PC-9 (cell line): ENCODE data around the gene ANKRD39. TPM values are rescaled to one million over a fixed set of nuclear protein-coding genes. Genes with fewer than 3 reads are reported as not detected.

Source experiments
- BruUV-seq: library from RNA; stranded (reverse); fragments of 400-500 nt; replicated peaks from 2 replicates; lab custom pipeline; 2021; lab: Mats Ljungman, UMichigan
- CTCF ChIA-PET: fragments of 300-600 bp; sonication (Branson Sonifier 250); formaldehyde crosslinking; loops from one replicate; lab custom pipeline; 2022; ENCODE audit warnings: antibody characterized with exemption; lab: Charles Lee
- POLR2A ChIA-PET: fragments of 300-600 bp; sonication (Branson Sonifier 250); formaldehyde crosslinking; loops from one replicate; lab custom pipeline; 2022; ENCODE audit warnings: antibody characterized with exemption; ENCODE audit not compliant: unreplicated experiment; lab: Charles Lee
- DNase-seq, 2 experiments: peaks; one replicate each; pipeline versions ENCODE4 v3.0.0 to v3.0.0-alpha.2; 2015 to 2022; ENCODE audit warnings: mixed read lengths in 1 of 2
- H2AFZ ChIP-seq: fragments of 200-600 bp; sonication (generic); 2 replicates; pipeline ENCODE4 v1.8.1; 2017; ENCODE audit warnings: antibody characterized with exemption
- H3F3A ChIP-seq: fragments of 200-600 bp; sonication (generic); 2 replicates; pipeline ENCODE4 v1.8.1; 2017; ENCODE audit warnings: antibody characterized with exemption, mild to moderate bottlenecking, low read depth; ENCODE audit not compliant: insufficient read depth
- H3K27ac ChIP-seq: fragments of 200-600 bp; sonication (generic); 2 replicates; pipeline ENCODE4 v1.6.1; 2016; ENCODE audit warnings: mixed run types
- H3K27me3 ChIP-seq: fragments of 200-600 bp; sonication (generic); 2 replicates; pipeline ENCODE4 v1.6.1; 2016; ENCODE audit warnings: low read depth, mixed run types; ENCODE audit not compliant: insufficient read depth
- H3K36me3 ChIP-seq: fragments of 200-600 bp; sonication (generic); 2 replicates; pipeline ENCODE4 v1.6.1; 2016; ENCODE audit warnings: low read depth, mixed run types
- H3K4me1 ChIP-seq: fragments of 200-600 bp; sonication (generic); replicated peaks from 2 replicates; pipeline ENCODE4 v1.6.1; 2016; ENCODE audit warnings: mixed run types; ENCODE audit not compliant: insufficient read depth
- H3K4me2 ChIP-seq: fragments of 200-600 bp; sonication (generic); 2 replicates; pipeline ENCODE4 v1.6.1; 2017; ENCODE audit warnings: mixed run types
- H3K4me3 ChIP-seq: fragments of 200-600 bp; sonication (generic); 2 replicates; pipeline ENCODE4 v1.6.1; 2016; ENCODE audit warnings: mixed run types
- H3K79me2 ChIP-seq: fragments of 200-600 bp; sonication (generic); 2 replicates; pipeline ENCODE4 v1.6.1; 2017; ENCODE audit warnings: low read depth, mixed run types
- H3K9me2 ChIP-seq: fragments of 200-600 bp; sonication (generic); 2 replicates; pipeline ENCODE4 v1.8.1; 2017; ENCODE audit warnings: mild to moderate bottlenecking; ENCODE audit not compliant: insufficient read depth
- H3K9me3 ChIP-seq: fragments of 200-600 bp; sonication (generic); 2 replicates; pipeline ENCODE4 v1.8.1; 2016; ENCODE audit warnings: low read depth; ENCODE audit not compliant: insufficient read depth
- H4K20me1 ChIP-seq: fragments of 200-600 bp; sonication (generic); 2 replicates; pipeline ENCODE4 v1.8.1; 2017; ENCODE audit not compliant: insufficient read depth
- EZH2 ChIP-seq: fragments of 200-600 bp; sonication (generic); IDR thresholded peaks from 2 replicates; pipeline ENCODE4 v1.8.0; 2017; ENCODE audit warnings: antibody characterized with exemption, low read depth
- intact Hi-C: fragments of 100-400 bp; cut with micrococcal nuclease; formaldehyde crosslinking; loops from one replicate; pipeline ENCODE4 v1.10.0; 2022; ENCODE audit not compliant: unreplicated experiment
- total RNA-seq: library from RNA; stranded (reverse); gene quantifications from 2 replicates; pipeline ENCODE4 v1.2.3, GENCODE V29; 2021
- TF ChIP-seq, protein P1 (sequence below): fragments of 200-600 bp; sonication (generic); conservative IDR thresholded peaks from 2 replicates; pipeline ENCODE4 v1.6.1; 2017; ENCODE audit warnings: mixed run types, antibody characterized with exemption, mild to moderate bottlenecking, moderate library complexity

ANKRD39 gene
- total RNA-seq, 1 experiment from 2014 or later = 19.0 TPM

DNA sequence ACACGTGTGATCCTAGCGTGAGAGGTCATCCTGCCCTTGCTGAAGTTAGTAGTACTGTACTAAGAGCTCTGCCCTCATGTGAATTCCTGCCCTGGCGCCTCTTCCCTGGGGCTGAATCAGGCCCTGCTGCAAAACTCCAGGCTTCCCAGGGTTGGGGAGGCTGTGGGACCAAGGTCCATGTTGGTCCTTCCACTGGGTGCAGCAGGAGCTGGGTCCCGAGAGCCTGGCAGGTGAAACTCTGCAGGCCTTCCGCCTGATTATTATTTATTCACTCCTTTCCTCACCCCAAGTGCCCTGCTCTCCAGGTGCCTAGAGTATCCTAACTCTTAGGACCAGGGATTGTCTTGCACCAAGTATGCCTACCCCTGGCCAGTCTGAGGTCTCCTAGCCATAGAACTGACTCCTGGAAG, 47.0 kb downstream of the ANKRD39 start:
- no peaks in the 10 kb centered on the region for H3K9me3 ChIP-seq
- no peaks in the 10 kb centered on the region for H3K36me3 ChIP-seq
- H3K27ac ChIP-seq = no peak overlapping the region
- no peak overlapping the region for H3K4me2 ChIP-seq
- no TSS peak for BruUV-seq
- H3K4me1 ChIP-seq = peaks cover 6% of the 10 kb centered on the region
- ChIA-PET POLR2A (no interaction called here), CTCF (no interaction called here)
- DNase-seq = no peak
- no peaks in the 10 kb centered on the region for H3K27me3 ChIP-seq
- no peaks in the 10 kb centered on the region for H3K9me2 ChIP-seq
- peaks cover 12% of the 10 kb centered on the region for H3F3A ChIP-seq
- intact Hi-C loops = no loop called here
- TF ChIP-seq EZH2 = no peak
- TF ChIP-seq, protein P1, sequence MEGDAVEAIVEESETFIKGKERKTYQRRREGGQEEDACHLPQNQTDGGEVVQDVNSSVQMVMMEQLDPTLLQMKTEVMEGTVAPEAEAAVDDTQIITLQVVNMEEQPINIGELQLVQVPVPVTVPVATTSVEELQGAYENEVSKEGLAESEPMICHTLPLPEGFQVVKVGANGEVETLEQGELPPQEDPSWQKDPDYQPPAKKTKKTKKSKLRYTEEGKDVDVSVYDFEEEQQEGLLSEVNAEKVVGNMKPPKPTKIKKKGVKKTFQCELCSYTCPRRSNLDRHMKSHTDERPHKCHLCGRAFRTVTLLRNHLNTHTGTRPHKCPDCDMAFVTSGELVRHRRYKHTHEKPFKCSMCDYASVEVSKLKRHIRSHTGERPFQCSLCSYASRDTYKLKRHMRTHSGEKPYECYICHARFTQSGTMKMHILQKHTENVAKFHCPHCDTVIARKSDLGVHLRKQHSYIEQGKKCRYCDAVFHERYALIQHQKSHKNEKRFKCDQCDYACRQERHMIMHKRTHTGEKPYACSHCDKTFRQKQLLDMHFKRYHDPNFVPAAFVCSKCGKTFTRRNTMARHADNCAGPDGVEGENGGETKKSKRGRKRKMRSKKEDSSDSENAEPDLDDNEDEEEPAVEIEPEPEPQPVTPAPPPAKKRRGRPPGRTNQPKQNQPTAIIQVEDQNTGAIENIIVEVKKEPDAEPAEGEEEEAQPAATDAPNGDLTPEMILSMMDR = no peak
- no peak overlapping the region for H3K4me3 ChIP-seq
- no peak overlapping the region for H2AFZ ChIP-seq
- H3K79me2 ChIP-seq = no peaks in the 10 kb centered on the region
- H4K20me1 ChIP-seq = no peaks in the 10 kb centered on the region

- ChIA-PET POLR2A (no interaction called here), CTCF (no interaction called here)
- TSS peak; percentile 14 for BruUV-seq
- no peak for DNase-seq
- Histone ChIP-seq H3K27me3 (no peaks in the 10 kb centered on the region), H4K20me1 (no peaks in the 10 kb centered on the region), H3K4me2 (no peak overlapping the region), H3K4me3 (no peak overlapping the region), H3K27ac (no peak overlapping the region), H3K79me2 (no peaks in the 10 kb centered on the region), H3F3A (peaks cover 6% of the 10 kb centered on the region), H3K9me2 (no peaks in the 10 kb centered on the region), H3K4me1 (peaks cover 4% of the 10 kb centered on the region), H3K36me3 (no peaks in the 10 kb centered on the region), H3K9me3 (no peaks in the 10 kb centered on the region), H2AFZ (no peak overlapping the region)
- intact Hi-C loops = no loop called here
- TF ChIP-seq EZH2 = no peak
- TF ChIP-seq, protein P1 = no peak
These were observed 47.6 kb downstream of the ANKRD39 start for GRCh38 chr2:96809951-96810782.

- no peaks in the 10 kb centered on the region for H3K9me2 ChIP-seq
- peaks cover 3% of the 10 kb centered on the region for H3F3A ChIP-seq
- BruUV-seq = no TSS peak
- H4K20me1 ChIP-seq = no peaks in the 10 kb centered on the region
- H3K4me1 ChIP-seq = no peaks in the 10 kb centered on the region
- no peaks in the 10 kb centered on the region for H3K9me3 ChIP-seq
- H3K36me3 ChIP-seq = no peaks in the 10 kb centered on the region
- CTCF ChIA-PET = no interaction called here
- TF ChIP-seq, protein P1 = no peak
- TF ChIP-seq EZH2 = no peak
- no peak overlapping the region for H2AFZ ChIP-seq
- H3K4me2 ChIP-seq = no peak overlapping the region
- POLR2A ChIA-PET = no interaction called here
- intact Hi-C loops = no loop called here
- H3K27ac ChIP-seq = no peak overlapping the region
- no peak overlapping the region for H3K4me3 ChIP-seq
- DNase-seq = no peak
- H3K27me3 ChIP-seq = no peaks in the 10 kb centered on the region
- no peaks in the 10 kb centered on the region for H3K79me2 ChIP-seq
These were observed 48.5 kb downstream of the ANKRD39 start for GRCh38 chr2:96809216-96809882.
